ENCODE data around the gene JCHAIN.

GRCh38 chr4:70651864-70652506, 14.3 kb downstream of the JCHAIN start:
- TF ChIP-seq TAF1 (IDR thresholded peaks at IDR 0.05; ENCODE audit: control insufficient read depth, extremely low read depth, insufficient read depth, low read length, severe bottlenecking) (no peak), OTX1 (CRISPR knock-in tag; IDR thresholded peaks at IDR 0.05) (no peak), IRF2 (CRISPR knock-in tag; IDR thresholded peaks at IDR 0.05) (no peak)
